SK-N-SH (cell line): Measurements from ENCODE around the gene COL26A1. TPM values are rescaled to one million over a fixed set of nuclear protein-coding genes. Genes with fewer than 3 reads are reported as not detected.

ENCODE experiments used
- CTCF ChIA-PET: fragments of 300-600, 350-600 bp; formaldehyde crosslinking; extraction: SDS; loops from one replicate; lab custom pipeline; 2021; lab: Yijun Ruan, JAX
- POLR2A ChIA-PET: fragments of 350-600 bp; sonication (Branson Sonifier 250); formaldehyde crosslinking; extraction: SDS; loops from one replicate; lab custom pipeline; 2020; ENCODE audit warnings: antibody characterized with exemption, inconsistent platforms; lab: Yijun Ruan, JAX
- DNase-seq: peaks from one replicate; pipeline ENCODE4 v3.0.0; 2012
- H2AFZ ChIP-seq: fragments of 200-600 bp; sonication (generic); 2 replicates; pipeline ENCODE4 v1.8.1; 2016; ENCODE audit warnings: antibody characterized with exemption, mild to moderate bottlenecking, low read depth
- H3F3A ChIP-seq: fragments of 200-600 bp; sonication (generic); replicated peaks from 2 replicates; pipeline ENCODE3; 2016; ENCODE audit warnings: antibody characterized with exemption, mild to moderate bottlenecking; ENCODE audit not compliant: insufficient read depth
- H3K27ac ChIP-seq, 2 experiments: fragments of 200-500 bp in 1 of 2; fragments of 200-600 bp in 1 of 2; sonication (Bioruptor generic) in 1 of 2; sonication (generic), shearing (Covaris generic) in 1 of 2; 2 replicates each; pipeline versions ENCODE4 v1.5.1 to v1.6.1; 2014 to 2016; ENCODE audit warnings: low read depth in 2 of 2, inconsistent platforms in 1 of 2, low read length in 1 of 2, mild to moderate bottlenecking in 1 of 2, mixed read lengths in 1 of 2
- H3K27me3 ChIP-seq: fragments of 200-600 bp; sonication (generic), shearing (Covaris generic); 2 replicates; pipeline ENCODE4 v1.6.1; 2016; ENCODE audit warnings: mixed run types; ENCODE audit not compliant: insufficient read depth
- H3K36me3 ChIP-seq, 2 experiments: fragments of 200-500 bp in 1 of 2; fragments of 200-600 bp in 1 of 2; sonication (Bioruptor generic) in 1 of 2; sonication (generic) in 1 of 2; replicated peaks in 1 of 2; 2 replicates each; pipeline versions ENCODE3 to v1.5.1; 2014 to 2016; ENCODE audit warnings: low read length in 1 of 2, mild to moderate bottlenecking in 1 of 2; ENCODE audit not compliant: insufficient read depth in 2 of 2, control insufficient read depth in 1 of 2
- H3K4me1 ChIP-seq, 2 experiments: fragments of 200-500 bp in 1 of 2; fragments of 200-600 bp in 1 of 2; sonication (Bioruptor generic) in 1 of 2; sonication (generic), shearing (Covaris generic) in 1 of 2; 2 replicates each; pipeline versions ENCODE4 v1.5.1 to v1.6.1; 2014 to 2016; ENCODE audit warnings: low read depth in 1 of 2, low read length in 1 of 2, mixed run types in 1 of 2; ENCODE audit not compliant: insufficient read depth in 2 of 2, control insufficient read depth in 1 of 2
- H3K4me2 ChIP-seq: fragments of 200-600 bp; sonication (generic), shearing (Covaris generic); 2 replicates; pipeline ENCODE4 v1.6.1; 2017; ENCODE audit warnings: mixed run types
- H3K4me3 ChIP-seq, 2 experiments: fragments of 200-500 bp in 1 of 2; fragments of 200-600 bp in 1 of 2; sonication (Bioruptor generic) in 1 of 2; sonication (generic), shearing (Covaris generic) in 1 of 2; 2 replicates each; pipeline versions ENCODE4 v1.5.1 to v1.8.1; 2014 to 2016; ENCODE audit warnings: low read depth in 2 of 2, inconsistent platforms in 1 of 2, low read length in 1 of 2, mild to moderate bottlenecking in 1 of 2, mixed read lengths in 1 of 2, moderate library complexity in 1 of 2
- H3K79me2 ChIP-seq: fragments of 200-600 bp; sonication (generic); 2 replicates; pipeline ENCODE4 v1.8.1; 2017; ENCODE audit warnings: mild to moderate bottlenecking; ENCODE audit not compliant: insufficient read depth
- H3K9ac ChIP-seq: fragments of 200-600 bp; sonication (generic); 2 replicates; pipeline ENCODE4 v1.6.1; 2017; ENCODE audit warnings: mixed run types
- H3K9me2 ChIP-seq: fragments of 200-600 bp; sonication (generic); 2 replicates; pipeline ENCODE4 v1.6.1; 2017; ENCODE audit warnings: mixed run types
- H3K9me3 ChIP-seq: fragments of 200-600 bp; sonication (generic); 2 replicates; pipeline ENCODE4 v1.6.1; 2017; ENCODE audit warnings: mixed run types, mild to moderate bottlenecking, moderate library complexity
- H4K20me1 ChIP-seq: fragments of 200-600 bp; sonication (generic); 2 replicates; pipeline ENCODE4 v1.6.1; 2017; ENCODE audit warnings: mild to moderate bottlenecking, mixed run types; ENCODE audit not compliant: insufficient read depth
- CTCF ChIP-seq: fragments of 200-600 bp; sonication (generic); IDR thresholded peaks from 2 replicates; pipeline ENCODE4 v1.6.1; 2017; ENCODE audit warnings: antibody characterized with exemption, mild to moderate bottlenecking, moderate library complexity
- ELF1 ChIP-seq: IDR thresholded peaks from 2 replicates; pipeline ENCODE4 v1.4.0; 2012
- GABPA ChIP-seq: IDR thresholded peaks from 2 replicates; pipeline ENCODE4 v1.4.0; 2012; ENCODE audit warnings: low read depth, mild to moderate bottlenecking
- GATA2 ChIP-seq: sonication (generic); formaldehyde crosslinking; IDR thresholded peaks from 2 replicates; pipeline ENCODE4 v1.5.0; 2020; ENCODE audit warnings: mild to moderate bottlenecking, missing genetic modification reagents
- JUND ChIP-seq: IDR thresholded peaks from 2 replicates; pipeline ENCODE4 v1.4.0; 2012
- MXI1 ChIP-seq: IDR thresholded peaks from 2 replicates; pipeline ENCODE4 v1.6.1; 2012; ENCODE audit warnings: mild to moderate bottlenecking, low read depth, low read length, improper control_type of control experiment
- NFIC ChIP-seq: IDR thresholded peaks from 2 replicates; pipeline ENCODE4 v1.4.0; 2012; ENCODE audit warnings: borderline replicate concordance
- RAD21 ChIP-seq: IDR thresholded peaks from 2 replicates; pipeline ENCODE4 v1.6.1; 2012; ENCODE audit warnings: mild to moderate bottlenecking, low read length
- RCOR1 ChIP-seq: fragments of 150-350 bp; IDR thresholded peaks from 2 replicates; pipeline ENCODE4 v1.6.1; 2017; ENCODE audit warnings: antibody characterized with exemption, low read length
- REST ChIP-seq: IDR thresholded peaks from 2 replicates; pipeline ENCODE4 v1.6.1; 2012; ENCODE audit warnings: mild to moderate bottlenecking, low read depth, low read length, moderate library complexity
- SIN3A ChIP-seq: IDR thresholded peaks from 2 replicates; pipeline ENCODE4 v1.6.1; 2012; ENCODE audit warnings: low read depth, mild to moderate bottlenecking, low read length, moderate library complexity, borderline replicate concordance
- SMC3 ChIP-seq: IDR thresholded peaks from 2 replicates; pipeline ENCODE4 v1.6.1; 2012; ENCODE audit warnings: low read depth, low read length, improper control_type of control experiment
- TAF1 ChIP-seq: IDR thresholded peaks from 2 replicates; pipeline ENCODE4 v1.6.1; 2012; ENCODE audit warnings: low read depth, mild to moderate bottlenecking, low read length, moderate library complexity, borderline replicate concordance
- USF2 ChIP-seq: fragments of 150-350 bp; IDR thresholded peaks from 2 replicates; pipeline ENCODE4 v1.6.1; 2017; ENCODE audit warnings: antibody characterized with exemption, low read length, low read depth, borderline replicate concordance
- YY1 ChIP-seq: IDR thresholded peaks from 2 replicates; pipeline ENCODE4 v1.4.0; 2012; ENCODE audit warnings: low read depth, mild to moderate bottlenecking
- WGBS: methylation state at CpG from one replicate; pipeline ENCODE4 v1.1.6; 2017; ENCODE audit warnings: low lambda C conversion rate; 5-methylcytosine and 5-hydroxymethylcytosine counted together
- polyA plus RNA-seq, 3 experiments: library from polyadenylated mRNA; depleted of rRNA; stranded (reverse); fragments of >200 nt; gene quantifications; 2 replicates each; pipeline ENCODE4 v1.2.3, GENCODE V29; 2012
- TF ChIP-seq, protein P1 (sequence below): IDR thresholded peaks from 2 replicates; pipeline ENCODE4 v1.4.0; 2012; ENCODE audit warnings: low read depth, borderline replicate concordance
- TF ChIP-seq, protein P2 (sequence below): IDR thresholded peaks from 2 replicates; pipeline ENCODE4 v1.4.0; 2012; ENCODE audit warnings: low read depth

Gene COL26A1
- polyA plus RNA-seq, 1 of the 3 experiments (the other 2 are of a cell fraction) = 0.05 TPM

DNA sequence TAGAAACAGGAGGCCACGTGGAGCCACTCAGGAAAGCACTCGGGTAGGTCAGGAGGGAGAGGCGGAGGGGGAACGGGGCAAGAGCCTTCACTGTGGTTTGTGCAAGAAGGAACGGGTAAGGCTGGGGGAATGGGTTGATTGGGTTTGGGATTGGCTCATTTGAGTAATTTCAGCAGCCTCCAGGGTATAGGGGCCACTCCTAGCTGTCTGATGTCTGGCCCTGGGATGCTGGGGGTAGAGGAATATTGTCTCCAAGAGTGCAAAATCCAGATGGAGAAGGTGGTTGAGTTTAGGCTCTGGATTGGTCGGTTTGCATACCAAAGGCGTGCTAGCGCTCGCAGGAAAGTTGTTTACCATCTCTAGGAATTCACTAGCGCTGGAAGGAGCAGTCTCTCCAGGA lies 219.2 kb downstream of the COL26A1 start:
- H2AFZ ChIP-seq = no peak overlapping the region
- 62% methylated on average over 10 of the region's 10 CpGs for WGBS
- no peaks in the 10 kb centered on the region for H4K20me1 ChIP-seq
- H3F3A ChIP-seq = no peaks in the 10 kb centered on the region
- CTCF ChIA-PET = interaction anchor here (0.6 to 3.2 kb wide), 3 partner anchors 21 to 232 kb away, joined by 3 to 15 read pairs (median 6); no protein-coding TSS in a partner anchor
- H3K9ac ChIP-seq = no peak overlapping the region
- no peaks in the 10 kb centered on the region for H3K4me1 ChIP-seq
- no peak for TF ChIP-seq JUND
- TF ChIP-seq RAD21 = no peak
- TF ChIP-seq CTCF = no peak
- no peak for TF ChIP-seq ELF1
- no peak for TF ChIP-seq RCOR1
- no peak for TF ChIP-seq NFIC
- TF ChIP-seq SIN3A = no peak
- TF ChIP-seq SMC3 = no peak
- TF ChIP-seq REST = no peak
- TF ChIP-seq, protein P1, sequence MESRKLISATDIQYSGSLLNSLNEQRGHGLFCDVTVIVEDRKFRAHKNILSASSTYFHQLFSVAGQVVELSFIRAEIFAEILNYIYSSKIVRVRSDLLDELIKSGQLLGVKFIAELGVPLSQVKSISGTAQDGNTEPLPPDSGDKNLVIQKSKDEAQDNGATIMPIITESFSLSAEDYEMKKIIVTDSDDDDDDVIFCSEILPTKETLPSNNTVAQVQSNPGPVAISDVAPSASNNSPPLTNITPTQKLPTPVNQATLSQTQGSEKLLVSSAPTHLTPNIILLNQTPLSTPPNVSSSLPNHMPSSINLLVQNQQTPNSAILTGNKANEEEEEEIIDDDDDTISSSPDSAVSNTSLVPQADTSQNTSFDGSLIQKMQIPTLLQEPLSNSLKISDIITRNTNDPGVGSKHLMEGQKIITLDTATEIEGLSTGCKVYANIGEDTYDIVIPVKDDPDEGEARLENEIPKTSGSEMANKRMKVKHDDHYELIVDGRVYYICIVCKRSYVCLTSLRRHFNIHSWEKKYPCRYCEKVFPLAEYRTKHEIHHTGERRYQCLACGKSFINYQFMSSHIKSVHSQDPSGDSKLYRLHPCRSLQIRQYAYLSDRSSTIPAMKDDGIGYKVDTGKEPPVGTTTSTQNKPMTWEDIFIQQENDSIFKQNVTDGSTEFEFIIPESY = no peak
- TF ChIP-seq GABPA = no peak
- TF ChIP-seq GATA2 (CRISPR knock-in tag) = no peak
- TF ChIP-seq USF2 = no peak
- TF ChIP-seq, protein P2, sequence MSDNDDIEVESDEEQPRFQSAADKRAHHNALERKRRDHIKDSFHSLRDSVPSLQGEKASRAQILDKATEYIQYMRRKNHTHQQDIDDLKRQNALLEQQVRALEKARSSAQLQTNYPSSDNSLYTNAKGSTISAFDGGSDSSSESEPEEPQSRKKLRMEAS = no peak
- no peak for TF ChIP-seq MXI1
- no peak for TF ChIP-seq TAF1
- no peak for TF ChIP-seq YY1
- POLR2A ChIA-PET = no interaction called here
- no peak overlapping the region for H3K27ac ChIP-seq
- no peak overlapping the region for H3K4me2 ChIP-seq
- no peaks in the 10 kb centered on the region for H3K36me3 ChIP-seq
- no peaks in the 10 kb centered on the region for H3K79me2 ChIP-seq
- H3K27me3 ChIP-seq = no peaks in the 10 kb centered on the region; the same call in 1 of the 2 replicates
- H3K9me2 ChIP-seq = no peaks in the 10 kb centered on the region
- H3K9me3 ChIP-seq = no peaks in the 10 kb centered on the region
- no peak overlapping the region for H3K4me3 ChIP-seq
- DNase-seq = no peak
